HCT116 (cell line): Measurements from ENCODE around the gene EPN1. TPM values are rescaled to one million over a fixed set of nuclear protein-coding genes. Genes with fewer than 3 reads are reported as not detected.

Source experiments
- CEBPB ChIP-seq: IDR thresholded peaks from 2 replicates; pipeline ENCODE4 v1.6.1; 2012; ENCODE audit warnings: low read depth
- EZH2 ChIP-seq: fragments of 200-600 bp; sonication (generic); IDR thresholded peaks from 2 replicates; pipeline ENCODE4 v1.6.1; 2017; ENCODE audit warnings: antibody characterized with exemption, mixed run types
- JUND ChIP-seq: IDR thresholded peaks from 2 replicates; pipeline ENCODE4 v1.6.1; 2012
- POLR2AphosphoS5 ChIP-seq: IDR thresholded peaks from 2 replicates; pipeline ENCODE4 v1.6.1; 2011; ENCODE audit warnings: mild to moderate bottlenecking, low read depth, low read length, moderate library complexity
- SP1 ChIP-seq: IDR thresholded peaks from 2 replicates; pipeline ENCODE4 v1.6.1; 2012; ENCODE audit warnings: low read depth
- TCF7L2 ChIP-seq: IDR thresholded peaks from 2 replicates; pipeline ENCODE4 v1.7.0; 2011; ENCODE audit warnings: borderline replicate concordance, inconsistent platforms; ENCODE audit not compliant: insufficient read depth, insufficient read length; ENCODE audit errors: extremely low read depth
- total RNA-seq: library from RNA; stranded (reverse); gene quantifications from one replicate; pipeline ENCODE4 v1.2.1, GENCODE V29; 2021; ENCODE audit not compliant: unreplicated experiment
- TF ChIP-seq, protein P1 (sequence below): IDR thresholded peaks from 2 replicates; pipeline ENCODE4 v1.6.1; 2012; ENCODE audit warnings: low read depth
- TF ChIP-seq, protein P2 (sequence below): IDR thresholded peaks from 2 replicates; pipeline ENCODE4 v1.6.1; 2011; ENCODE audit warnings: mild to moderate bottlenecking, low read length, moderate library complexity; ENCODE audit not compliant: insufficient replicate concordance; ENCODE audit errors: extremely low read depth

EPN1 gene
- total RNA-seq, 1 experiment from 2014 or later, result 122 TPM

DNA sequence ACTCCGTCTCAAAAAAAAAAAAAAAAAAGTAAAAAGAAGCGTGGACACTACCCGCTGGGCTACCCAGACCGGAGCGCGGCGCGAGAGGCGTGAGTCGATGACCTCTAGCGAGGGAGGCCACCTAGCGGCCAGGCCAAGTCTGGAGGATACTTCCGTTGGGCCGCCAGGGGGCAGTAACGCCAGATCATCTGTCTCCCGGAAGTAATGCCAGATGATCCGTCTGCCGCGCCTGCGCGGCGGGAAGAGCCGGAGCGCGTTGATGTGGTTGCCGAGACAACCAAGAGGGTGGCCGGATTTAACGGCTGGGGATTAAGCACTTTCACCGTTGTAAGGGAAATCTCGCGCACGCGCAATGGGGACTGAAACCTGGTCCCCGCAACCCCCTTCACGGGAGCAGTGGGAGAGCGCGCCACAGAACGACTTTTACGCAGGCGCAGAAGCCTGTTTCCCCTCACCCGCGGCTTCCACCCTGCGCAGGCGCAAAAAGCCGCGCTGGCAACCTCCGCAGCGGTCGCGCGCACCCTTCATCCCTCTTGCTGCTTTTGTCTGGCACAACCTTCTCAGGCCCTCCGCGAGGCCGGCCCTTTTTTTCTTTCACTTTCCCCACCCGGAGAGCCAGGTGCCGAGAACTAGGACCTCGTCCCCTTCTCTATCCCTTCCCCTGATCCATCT is 21.2 kb upstream of the EPN1 start (continued):
- TF ChIP-seq, protein P1, sequence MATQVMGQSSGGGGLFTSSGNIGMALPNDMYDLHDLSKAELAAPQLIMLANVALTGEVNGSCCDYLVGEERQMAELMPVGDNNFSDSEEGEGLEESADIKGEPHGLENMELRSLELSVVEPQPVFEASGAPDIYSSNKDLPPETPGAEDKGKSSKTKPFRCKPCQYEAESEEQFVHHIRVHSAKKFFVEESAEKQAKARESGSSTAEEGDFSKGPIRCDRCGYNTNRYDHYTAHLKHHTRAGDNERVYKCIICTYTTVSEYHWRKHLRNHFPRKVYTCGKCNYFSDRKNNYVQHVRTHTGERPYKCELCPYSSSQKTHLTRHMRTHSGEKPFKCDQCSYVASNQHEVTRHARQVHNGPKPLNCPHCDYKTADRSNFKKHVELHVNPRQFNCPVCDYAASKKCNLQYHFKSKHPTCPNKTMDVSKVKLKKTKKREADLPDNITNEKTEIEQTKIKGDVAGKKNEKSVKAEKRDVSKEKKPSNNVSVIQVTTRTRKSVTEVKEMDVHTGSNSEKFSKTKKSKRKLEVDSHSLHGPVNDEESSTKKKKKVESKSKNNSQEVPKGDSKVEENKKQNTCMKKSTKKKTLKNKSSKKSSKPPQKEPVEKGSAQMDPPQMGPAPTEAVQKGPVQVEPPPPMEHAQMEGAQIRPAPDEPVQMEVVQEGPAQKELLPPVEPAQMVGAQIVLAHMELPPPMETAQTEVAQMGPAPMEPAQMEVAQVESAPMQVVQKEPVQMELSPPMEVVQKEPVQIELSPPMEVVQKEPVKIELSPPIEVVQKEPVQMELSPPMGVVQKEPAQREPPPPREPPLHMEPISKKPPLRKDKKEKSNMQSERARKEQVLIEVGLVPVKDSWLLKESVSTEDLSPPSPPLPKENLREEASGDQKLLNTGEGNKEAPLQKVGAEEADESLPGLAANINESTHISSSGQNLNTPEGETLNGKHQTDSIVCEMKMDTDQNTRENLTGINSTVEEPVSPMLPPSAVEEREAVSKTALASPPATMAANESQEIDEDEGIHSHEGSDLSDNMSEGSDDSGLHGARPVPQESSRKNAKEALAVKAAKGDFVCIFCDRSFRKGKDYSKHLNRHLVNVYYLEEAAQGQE, result no peak
- TF ChIP-seq CEBPB, result no peak
- TF ChIP-seq JUND, result no peak
- TF ChIP-seq POLR2AphosphoS5, result peak; percentile 75
- TF ChIP-seq SP1, result no peak
- TF ChIP-seq, protein P2, sequence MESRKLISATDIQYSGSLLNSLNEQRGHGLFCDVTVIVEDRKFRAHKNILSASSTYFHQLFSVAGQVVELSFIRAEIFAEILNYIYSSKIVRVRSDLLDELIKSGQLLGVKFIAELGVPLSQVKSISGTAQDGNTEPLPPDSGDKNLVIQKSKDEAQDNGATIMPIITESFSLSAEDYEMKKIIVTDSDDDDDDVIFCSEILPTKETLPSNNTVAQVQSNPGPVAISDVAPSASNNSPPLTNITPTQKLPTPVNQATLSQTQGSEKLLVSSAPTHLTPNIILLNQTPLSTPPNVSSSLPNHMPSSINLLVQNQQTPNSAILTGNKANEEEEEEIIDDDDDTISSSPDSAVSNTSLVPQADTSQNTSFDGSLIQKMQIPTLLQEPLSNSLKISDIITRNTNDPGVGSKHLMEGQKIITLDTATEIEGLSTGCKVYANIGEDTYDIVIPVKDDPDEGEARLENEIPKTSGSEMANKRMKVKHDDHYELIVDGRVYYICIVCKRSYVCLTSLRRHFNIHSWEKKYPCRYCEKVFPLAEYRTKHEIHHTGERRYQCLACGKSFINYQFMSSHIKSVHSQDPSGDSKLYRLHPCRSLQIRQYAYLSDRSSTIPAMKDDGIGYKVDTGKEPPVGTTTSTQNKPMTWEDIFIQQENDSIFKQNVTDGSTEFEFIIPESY, result peak; percentile 8
- TF ChIP-seq EZH2, result no peak
- peak; percentile 55 for TF ChIP-seq TCF7L2
- TF ChIP-seq, all 23 proteins: peak for 7
